OCI-LY7 (cell line): Measurements from ENCODE around the gene EWSR1.

ENCODE experiments used
- CTCF ChIP-seq: fragments of 200-600 bp; sonication (generic); conservative IDR thresholded peaks from 2 replicates; pipeline ENCODE4 v1.5.1; 2014; ENCODE audit warnings: mild to moderate bottlenecking, antibody characterized with exemption, low read length, moderate library complexity, mixed read lengths
- EZH2phosphoT487 ChIP-seq: fragments of 200-600 bp; sonication (generic); IDR thresholded peaks from 2 replicates; pipeline ENCODE4 v1.6.1; 2018; ENCODE audit warnings: low read depth, borderline replicate concordance, mild to moderate bottlenecking, mixed run types, antibody characterized with exemption, low read length, moderate library complexity, mixed read lengths

GRCh38 chr22:29343313-29343805 is 75.3 kb downstream of the EWSR1 start:
- TF ChIP-seq CTCF: no peak
- TF ChIP-seq EZH2phosphoT487: no peak
